NCI-H146 treated with DMSO at 0.1 percent for 48 hours (cell line): ENCODE measurements around the gene LRRC14B.
"Not testable (repeated sequence)": the region's sequence is repeated elsewhere in the genome, so short reads cannot be mapped to it uniquely, and the experiment has no call there.

Source experiments
- DNase-seq: peaks from one replicate; lab custom pipeline; 2025; ENCODE audit not compliant: unreplicated experiment; lab: John Stamatoyannopoulos, UW

Gene LRRC14B

DNA sequence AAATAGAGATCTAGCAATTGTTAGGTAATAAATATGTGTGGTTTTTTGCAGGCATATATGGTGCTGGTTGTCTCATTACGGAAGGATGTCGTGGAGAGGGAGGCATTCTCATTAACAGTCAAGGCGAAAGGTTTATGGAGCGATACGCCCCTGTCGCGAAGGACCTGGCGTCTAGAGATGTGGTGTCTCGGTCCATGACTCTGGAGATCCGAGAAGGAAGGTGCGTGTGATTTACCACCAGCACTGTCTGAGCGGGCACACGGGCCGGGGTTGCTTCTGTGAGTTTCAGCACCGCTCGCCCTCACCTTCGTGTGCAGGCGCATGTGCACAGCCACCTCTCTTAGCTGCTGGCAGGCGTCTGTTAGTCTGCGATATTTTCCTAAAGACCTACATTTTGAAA lies 42.1 kb downstream of the LRRC14B start:
- DNase-seq: not testable (repeated sequence)

DNA sequence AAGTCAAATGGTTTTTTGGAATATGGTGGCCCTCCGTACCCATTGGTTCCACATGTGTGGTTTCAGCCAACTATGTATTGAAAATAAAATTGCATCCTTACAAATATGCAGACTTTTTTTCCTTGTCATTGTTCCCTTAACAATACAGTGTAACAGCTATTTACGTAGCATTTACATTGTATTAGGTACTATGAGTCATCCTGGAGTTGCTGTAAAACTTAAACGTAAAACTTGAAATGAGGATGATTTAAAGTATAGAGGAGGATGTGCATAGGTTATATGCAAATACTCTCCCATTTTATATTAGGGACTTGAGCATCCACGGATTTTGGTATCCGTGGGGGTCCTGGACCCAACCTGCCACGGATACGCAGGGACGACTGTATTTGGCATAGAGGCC lies 43.2 kb downstream of the LRRC14B start:
- no peak for DNase-seq

DNA sequence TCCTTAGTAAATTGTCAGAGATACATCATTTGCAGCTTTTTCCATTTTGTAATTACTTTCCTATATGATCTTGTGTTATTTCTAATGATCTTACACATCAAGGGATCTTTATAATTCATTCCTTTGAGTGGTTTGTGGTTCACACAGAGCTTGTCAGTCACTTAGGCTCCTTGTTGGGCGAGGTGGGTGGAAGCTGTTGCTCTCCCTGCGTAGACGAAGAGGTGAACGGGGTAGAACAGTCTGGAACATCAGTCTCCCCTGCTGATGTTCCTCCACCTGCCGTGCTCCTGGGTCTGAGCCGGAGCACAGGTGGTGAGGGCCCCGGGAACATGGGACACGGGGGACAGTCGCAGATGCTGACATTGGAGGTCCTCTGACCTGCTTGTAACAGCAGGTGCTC lies 44.2 kb downstream of the LRRC14B start:
- DNase-seq: not testable (repeated sequence)

DNA sequence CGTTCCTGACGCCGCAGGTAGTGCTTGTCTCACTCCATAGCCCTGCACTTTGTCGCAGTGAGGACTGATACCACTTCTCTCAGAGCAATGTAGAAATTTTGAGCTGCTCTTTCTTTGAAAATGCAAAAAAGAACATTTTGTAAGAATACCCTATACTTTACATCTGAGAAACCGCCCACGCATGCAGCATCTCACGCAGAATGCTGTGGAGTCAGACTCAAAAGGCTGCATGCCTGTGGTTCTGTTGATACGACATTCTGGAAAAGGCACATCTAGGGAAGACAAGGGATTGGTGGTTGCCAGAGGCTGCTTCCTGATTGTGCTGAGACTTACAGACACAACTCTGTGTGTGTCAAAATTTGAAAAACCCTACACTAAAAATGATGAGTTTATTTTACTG lies 46.6 kb downstream of the LRRC14B start:
- not testable (repeated sequence) for DNase-seq

DNA sequence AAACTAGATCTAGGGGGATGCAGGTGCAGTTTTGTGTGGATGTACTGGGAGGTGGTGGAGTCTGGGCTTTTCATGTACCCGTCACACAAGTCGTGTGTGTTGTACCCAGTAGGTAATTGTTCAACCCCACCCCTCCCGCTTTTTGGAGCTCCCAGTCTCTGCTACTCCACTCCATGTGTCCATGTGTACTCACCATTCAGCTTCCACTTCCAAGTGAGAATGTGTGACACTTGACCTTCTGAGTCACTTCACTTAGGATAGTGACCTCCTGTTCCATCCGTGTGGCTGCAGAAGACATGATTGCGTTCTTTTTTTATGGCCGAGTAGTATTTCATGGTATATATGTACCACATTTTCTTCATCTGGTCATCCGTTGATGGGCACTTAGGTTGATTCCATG lies 49.3 kb downstream of the LRRC14B start:
- DNase-seq: not testable (repeated sequence)

DNA sequence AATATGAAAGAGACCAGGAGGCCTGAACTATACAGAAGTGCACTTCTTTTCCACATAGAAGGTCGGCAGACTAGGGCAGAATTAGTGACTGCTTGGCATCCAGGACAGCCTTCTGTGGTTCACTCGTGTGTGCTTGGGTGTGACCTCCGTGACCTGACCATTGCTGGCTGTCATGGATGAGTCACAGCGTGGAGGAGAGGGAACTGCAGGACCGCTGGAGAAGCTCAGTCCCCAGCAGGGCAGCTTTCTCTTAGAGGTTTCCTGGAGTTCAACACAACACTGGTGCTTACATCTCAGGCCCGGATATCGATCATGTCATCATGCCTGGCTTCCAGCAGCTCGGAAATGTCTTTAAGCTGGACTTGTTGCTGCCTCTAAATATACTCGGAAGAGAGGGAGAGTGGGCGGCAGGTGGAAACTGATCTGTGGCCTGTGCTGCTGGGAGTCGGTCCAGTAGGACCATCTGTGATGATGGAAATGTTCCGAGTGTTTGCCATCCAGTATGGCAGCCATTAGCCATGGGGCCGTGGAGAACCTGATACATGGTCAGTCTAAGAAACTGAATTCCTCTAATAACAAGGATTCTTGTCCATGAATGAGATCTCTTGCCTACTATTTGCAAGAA lies 49.9 kb downstream of the LRRC14B start:
- DNase-seq: not testable (repeated sequence)

DNA sequence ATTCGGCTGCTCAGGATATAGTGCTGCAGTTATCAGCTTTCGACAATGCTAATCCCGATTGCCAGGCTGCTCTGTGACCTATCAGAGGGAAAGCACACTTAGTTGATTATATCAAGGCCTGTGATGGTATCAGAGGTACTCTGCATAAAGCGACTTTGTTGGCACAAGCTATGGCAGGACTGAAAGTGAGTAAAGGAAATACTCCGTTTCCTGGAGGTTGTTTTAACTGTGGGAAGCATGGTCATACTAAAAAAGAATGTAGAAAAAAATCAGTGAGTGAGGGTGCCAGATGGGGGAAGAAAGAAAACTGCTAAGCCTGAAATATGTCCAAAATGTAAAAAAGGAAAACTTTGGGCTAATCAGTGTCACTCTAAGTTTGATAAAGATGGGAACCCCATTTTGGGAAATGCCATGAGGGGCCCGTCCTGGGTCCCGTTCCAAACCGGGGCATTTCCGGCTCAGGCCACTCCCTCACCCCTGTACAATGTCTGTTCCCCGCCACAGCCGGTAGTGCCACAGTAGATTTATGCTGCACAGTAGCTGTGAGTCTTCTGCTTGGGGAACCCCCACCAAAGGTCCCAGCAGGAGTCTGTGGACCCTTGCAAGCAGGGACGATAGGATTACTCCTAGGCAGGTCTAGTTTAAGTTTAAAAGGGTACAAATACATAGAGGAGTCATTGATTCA lies 52.5 kb downstream of the LRRC14B start:
- not testable (repeated sequence) for DNase-seq

DNA sequence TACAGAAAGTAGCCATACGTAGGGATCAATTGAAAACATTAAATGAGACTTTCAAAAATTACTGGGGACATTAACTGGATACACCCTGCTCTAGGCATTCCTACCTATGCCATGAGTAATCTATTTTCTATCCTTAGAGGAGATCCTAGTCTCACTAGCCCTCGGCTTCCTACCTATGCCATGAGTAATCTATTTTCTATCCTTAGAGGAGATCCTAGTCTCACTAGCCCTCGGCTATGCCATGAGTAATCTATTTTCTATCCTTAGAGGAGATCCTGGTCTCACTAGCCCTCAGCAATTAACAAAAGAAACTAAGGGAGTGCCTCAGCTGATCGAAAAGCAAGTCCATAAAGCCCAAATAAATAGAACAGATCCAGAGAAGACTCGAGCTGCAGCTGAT lies 54.4 kb downstream of the LRRC14B start:
- not testable (repeated sequence) for DNase-seq
